T-helper 1 cell (primary cell): ENCODE data around the gene KIAA0040.

Experiments
- DNase-seq, 5 donors: peaks; one replicate each; pipeline ENCODE4 v3.0.0-alpha.2; 2012 to 2020

KIAA0040 gene

DNA sequence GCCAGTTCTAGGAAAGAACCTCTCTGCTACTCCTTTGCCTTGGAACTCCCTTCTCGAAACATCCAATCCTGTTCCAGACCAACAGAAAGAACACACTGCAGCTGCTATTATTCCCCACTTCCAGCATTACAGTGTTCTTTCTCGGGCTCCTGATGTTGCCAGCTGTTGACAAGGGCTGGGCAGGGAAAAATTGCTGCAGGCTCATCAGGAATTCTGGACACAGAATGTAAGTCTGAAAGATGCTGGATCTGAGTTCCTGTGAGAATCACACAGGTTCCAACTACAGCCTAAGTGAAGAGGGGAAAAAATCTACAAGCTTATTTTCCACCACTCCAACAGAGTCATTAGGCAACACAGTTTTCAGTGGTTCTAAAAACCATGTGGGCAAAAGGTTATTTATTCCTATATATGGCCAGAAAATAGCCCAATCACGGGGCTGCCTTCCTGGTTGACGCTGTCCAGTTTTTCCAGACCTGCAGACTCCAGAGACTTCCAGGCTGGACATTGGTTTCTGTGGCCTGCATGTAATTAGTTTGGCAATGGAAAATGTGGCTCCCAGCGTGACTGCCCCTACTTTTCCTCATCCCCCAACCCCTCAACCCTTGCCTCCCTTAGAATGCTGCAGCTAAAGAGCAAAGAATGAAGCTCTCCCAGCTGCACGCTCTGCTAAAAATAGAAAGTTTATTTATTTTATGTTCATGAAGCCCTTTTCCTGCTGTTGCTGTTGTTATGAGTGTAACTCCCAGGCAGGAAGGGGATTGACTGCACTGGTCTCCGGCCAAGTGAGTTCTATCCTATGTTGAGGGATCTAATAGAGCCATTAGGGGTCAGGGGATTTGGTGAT lies 8.3 kb upstream of the KIAA0040 start:
- DNase-seq, result no peak

DNA sequence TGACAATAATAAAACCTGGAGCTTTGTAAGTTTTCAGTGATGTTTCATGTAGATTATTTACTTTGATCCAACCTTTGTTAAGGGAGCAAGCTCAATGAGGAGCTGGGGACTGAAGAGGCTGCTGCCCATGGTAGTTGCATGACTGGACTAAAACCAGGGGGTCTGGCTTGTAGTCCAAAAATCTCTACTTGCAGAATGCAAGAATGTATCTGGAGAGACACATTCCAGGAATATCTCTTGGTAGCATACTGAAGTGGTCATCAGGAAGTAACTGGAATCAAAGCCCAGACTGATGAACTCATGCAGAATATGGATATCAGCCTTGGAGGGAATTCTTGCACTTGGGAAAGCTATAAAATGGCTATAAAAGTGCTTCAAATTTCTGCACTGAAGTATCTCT lies 5.8 kb upstream of the KIAA0040 start:
- DNase-seq, result no peak

- DNase-seq, result peak in 1 of 5 donors; percentile 41
Observed at GRCh38 chr1:175197531-175197930, 5.0 kb upstream of the KIAA0040 start.

- no peak for DNase-seq
Observed at GRCh38 chr1:175195798-175196197, 3.2 kb upstream of the KIAA0040 start.

DNA sequence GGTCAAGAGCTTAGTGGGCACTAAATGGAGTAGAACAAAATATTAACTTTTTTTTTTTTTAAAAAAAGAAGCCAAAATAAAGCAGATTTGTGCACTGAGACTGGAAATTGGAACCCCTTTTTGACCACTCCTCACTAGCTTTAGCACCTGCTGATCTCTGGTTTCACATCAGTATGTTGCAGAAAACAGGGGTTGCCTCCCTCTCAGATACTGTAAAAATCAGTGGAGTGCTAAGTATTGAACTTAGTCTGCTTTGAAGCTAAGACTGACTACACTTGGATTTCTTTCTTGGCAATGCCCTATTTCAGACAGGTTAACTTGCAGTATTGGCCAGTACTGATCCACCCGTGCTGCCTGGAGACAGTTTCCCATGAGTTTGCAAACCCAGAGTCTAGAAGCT lies 2.7 kb upstream of the KIAA0040 start:
- no peak for DNase-seq

GRCh38 chr1:175193527-175193910 lies 943 bp upstream of the KIAA0040 start:
- no peak for DNase-seq

GRCh38 chr1:175192111-175192629 lies 406 bp downstream of the KIAA0040 start:
- DNase-seq, result peak in 4 of 5 donors; percentile 10 to 45 (median 20)

DNA sequence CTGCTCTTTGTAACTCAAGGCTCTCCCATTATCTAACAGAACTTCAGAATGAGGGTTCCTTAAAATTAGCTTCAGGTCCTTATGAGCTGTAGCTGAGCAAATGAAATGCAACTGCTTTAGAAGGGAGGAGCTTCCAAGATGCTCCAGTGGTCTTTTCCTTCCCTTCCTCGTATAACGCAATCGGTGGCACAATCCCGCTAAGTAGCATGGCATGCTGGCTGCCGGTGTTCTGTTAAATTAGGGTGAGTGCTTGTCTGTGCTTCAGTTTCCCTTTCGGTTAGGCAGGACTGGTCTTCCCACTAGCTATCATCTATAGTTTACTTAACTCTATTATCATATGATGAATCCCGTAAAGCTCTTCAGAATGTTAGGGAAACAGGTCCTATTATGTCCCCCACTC lies 917 bp downstream of the KIAA0040 start:
- DNase-seq, result peak in 2 of 5 donors; percentile 10 to 59

GRCh38 chr1:175188936-175189335 lies 3.6 kb downstream of the KIAA0040 start:
- peak in 3 of 5 donors; percentile 29 to 81 (median 29) for DNase-seq

GRCh38 chr1:175186433-175187160 lies 6.0 kb downstream of the KIAA0040 start:
- DNase-seq, result no peak

- DNase-seq, result no peak
Observed at GRCh38 chr1:175185903-175186302, 6.7 kb downstream of the KIAA0040 start.

- DNase-seq, result no peak
Observed at GRCh38 chr1:175183586-175183985, 9.0 kb downstream of the KIAA0040 start.

DNA sequence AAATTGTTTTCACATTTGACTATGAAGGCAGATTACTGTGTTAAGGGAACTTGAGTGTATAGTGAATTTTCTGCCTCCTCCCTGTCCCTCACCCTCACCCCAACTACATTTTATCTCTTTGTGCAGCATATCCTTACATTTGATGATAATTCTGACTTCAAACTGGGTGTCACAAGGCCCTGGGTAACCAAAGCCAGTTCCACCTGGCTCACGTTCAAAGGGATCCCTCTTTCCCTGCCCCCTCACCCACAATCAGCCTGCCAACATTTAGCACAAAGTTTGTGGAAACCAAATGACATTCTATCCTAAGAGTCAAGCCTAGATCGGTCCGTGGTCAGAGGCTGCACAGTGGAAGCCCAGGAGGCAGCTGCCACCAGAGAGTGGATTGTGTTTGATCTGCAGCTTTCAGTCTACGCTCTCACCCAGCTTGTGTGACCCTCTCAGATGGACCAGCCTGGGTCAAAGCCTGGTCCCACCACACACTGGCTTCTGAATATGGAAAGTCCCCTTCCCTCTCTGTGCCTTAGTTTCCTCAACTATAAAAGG lies 10.3 kb downstream of the KIAA0040 start:
- no peak for DNase-seq

- DNase-seq, result no peak
Observed at GRCh38 chr1:175179837-175180590, 12.6 kb downstream of the KIAA0040 start.

DNA sequence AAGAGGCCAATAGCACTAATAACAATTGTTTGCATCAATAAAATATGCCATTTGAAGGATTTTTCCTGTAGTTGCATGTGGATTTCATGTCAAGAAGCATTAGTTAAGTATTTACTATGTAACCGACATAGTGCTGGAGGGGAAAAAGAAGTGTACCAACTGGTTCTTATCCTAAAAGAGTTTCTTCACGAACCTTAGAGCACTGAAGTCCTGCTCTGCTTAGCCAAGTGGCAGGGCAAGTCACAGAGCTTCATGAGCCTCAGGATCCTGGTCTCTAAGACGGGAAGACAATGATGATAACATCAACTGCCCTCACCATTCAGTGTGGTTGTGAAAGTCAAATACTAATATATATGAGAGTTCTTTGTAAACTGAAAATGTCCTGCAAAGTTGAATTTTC lies 14.1 kb downstream of the KIAA0040 start:
- no peak for DNase-seq

GRCh38 chr1:175178056-175178455 lies 14.5 kb downstream of the KIAA0040 start:
- DNase-seq, result no peak

GRCh38 chr1:175176246-175176645 lies 16.3 kb downstream of the KIAA0040 start:
- DNase-seq, result no peak

DNA sequence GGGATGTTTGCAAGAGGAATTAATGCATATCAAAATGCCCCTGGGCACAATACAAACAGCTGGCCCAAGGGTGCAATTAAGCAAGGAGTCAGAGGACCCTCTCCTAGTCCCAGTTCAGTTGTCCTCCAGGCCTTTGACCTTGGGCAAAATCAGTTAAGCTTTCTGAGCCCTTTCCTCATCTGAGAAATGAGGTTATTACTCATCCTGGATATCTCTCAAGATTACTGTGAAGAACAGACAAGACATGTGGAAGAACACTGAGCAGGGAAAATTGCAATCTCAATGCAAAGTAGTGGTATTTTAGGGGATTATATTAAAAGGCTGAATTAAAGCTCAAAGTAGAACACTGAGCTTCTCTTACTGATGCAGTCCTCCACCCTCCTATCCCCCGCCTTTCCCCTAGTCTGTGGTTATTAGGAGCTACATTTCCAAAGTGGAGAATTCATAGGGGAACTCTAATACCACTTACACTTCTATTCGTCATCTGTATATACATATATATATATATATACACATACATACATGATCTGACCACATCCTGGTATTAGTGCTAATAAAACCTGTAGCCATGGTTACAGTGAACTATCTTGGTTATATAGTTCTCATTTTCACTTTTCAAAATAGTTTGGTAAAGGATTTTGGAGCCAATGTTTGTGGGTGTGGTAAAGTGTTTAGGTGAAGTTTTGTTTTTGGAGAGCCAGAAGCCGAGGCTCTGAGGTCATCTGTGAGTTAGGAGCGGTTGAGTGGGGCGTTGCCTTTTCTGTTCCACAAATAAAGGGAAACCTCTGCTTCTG lies 18.1 kb downstream of the KIAA0040 start:
- DNase-seq, result no peak

GRCh38 chr1:175173531-175173930 lies 19.0 kb downstream of the KIAA0040 start:
- no peak for DNase-seq

- DNase-seq, result no peak
Observed at GRCh38 chr1:175172503-175172902, 20.1 kb downstream of the KIAA0040 start.

DNA sequence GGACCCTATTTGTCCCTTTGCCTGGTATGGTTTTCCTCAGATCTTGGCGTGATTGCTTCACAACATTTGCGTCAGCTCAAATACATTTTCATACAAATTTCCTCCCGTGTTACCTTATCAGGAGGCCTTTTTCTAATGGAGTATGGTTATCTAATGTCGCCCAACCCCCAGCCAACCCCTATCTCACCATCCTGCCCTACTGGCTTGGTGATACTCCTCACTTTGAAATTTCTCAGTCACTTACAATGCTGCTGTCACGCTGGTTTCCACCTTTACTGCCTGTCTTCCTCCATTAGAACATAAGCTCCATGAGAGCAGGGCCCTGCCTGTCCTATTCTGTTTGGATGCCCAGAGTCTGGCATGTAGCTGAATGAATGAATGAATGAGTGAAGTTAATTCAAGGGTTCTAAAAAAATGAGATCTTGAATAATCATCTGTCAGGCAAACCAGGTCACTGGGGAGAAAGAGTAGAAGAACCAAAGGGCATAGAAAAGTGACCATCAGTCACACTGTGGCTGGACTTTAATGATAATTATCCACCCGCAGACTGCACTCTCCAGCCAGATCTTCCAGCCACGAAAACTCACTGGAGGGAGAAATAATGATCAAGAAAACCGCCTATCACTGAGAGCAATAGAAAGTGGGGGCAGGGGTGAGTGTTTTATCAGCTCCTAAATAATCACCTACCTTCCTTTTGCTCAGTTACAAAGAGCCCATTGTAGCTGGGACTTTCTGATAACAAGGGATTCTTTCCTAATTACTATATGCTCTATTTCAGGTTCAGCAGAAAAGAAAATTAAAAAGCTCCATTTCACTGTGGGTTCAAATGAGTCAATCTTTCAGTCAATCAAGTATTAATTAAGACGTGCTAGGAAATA lies 21.3 kb downstream of the KIAA0040 start:
- no peak for DNase-seq
